Mucosa of rectum (tissue), 2 donors: ENCODE results near the gene ZMYM2.

Source experiments
- H3K27ac ChIP-seq, 2 donors: one replicate each; pipeline ENCODE4 v1.7.0; 2013; ENCODE audit warnings: inconsistent platforms in 2 of 2, low read depth in 2 of 2, low read length in 2 of 2
- H3K27me3 ChIP-seq, 2 donors: one replicate each; pipeline ENCODE4 v1.7.0; 2013; ENCODE audit warnings: low read length in 2 of 2; ENCODE audit not compliant: control insufficient read depth in 2 of 2, insufficient read depth in 2 of 2
- H3K36me3 ChIP-seq, 2 donors: one replicate each; pipeline ENCODE4 v1.7.0; 2013; ENCODE audit warnings: low read length in 2 of 2; ENCODE audit not compliant: control insufficient read depth in 2 of 2, insufficient read depth in 2 of 2
- H3K4me1 ChIP-seq, 2 donors: one replicate each; pipeline ENCODE4 v1.7.0; 2013; ENCODE audit warnings: low read length in 2 of 2, mild to moderate bottlenecking in 1 of 2; ENCODE audit not compliant: control insufficient read depth in 2 of 2, insufficient read depth in 2 of 2
- H3K4me3 ChIP-seq, 2 donors: one replicate each; pipeline ENCODE4 v1.7.0; 2013; ENCODE audit warnings: low read length in 2 of 2
- H3K9ac ChIP-seq, 2 donors: one replicate each; pipeline ENCODE4 v1.7.0; 2013; ENCODE audit warnings: low read length in 2 of 2, low read depth in 1 of 2, mild to moderate bottlenecking in 1 of 2
- H3K9me3 ChIP-seq, 2 donors: one replicate each; pipeline ENCODE4 v1.7.0; 2013; ENCODE audit warnings: low read length in 2 of 2; ENCODE audit not compliant: control insufficient read depth in 2 of 2
- donor health status: healthy.
- donor health status: Normal muscosa, but diverticular disease.

ZMYM2 gene

GRCh38 chr13:20140487-20140886, 182.0 kb downstream of the ZMYM2 start:
- Histone ChIP-seq H3K27me3 (peaks cover 18 to 27% of the 10 kb centered on the region in 2 donors), H3K4me3 (no peak overlapping the region), H3K36me3 (no peaks in the 10 kb centered on the region), H3K4me1 (peaks cover 0 to 2% of the 10 kb centered on the region in 2 donors), H3K27ac (no peak overlapping the region), H3K9ac (no peak overlapping the region), H3K9me3 (no peaks in the 10 kb centered on the region)
